Adipocyte (in vitro differentiated cells): ENCODE results near the gene ARAP1.

ENCODE experiments used
- DNase-seq: peaks from one replicate; pipeline ENCODE4 v3.0.0-alpha.2; 2015; ENCODE audit warnings: low read depth
- H3K27me3 ChIP-seq: replicated peaks from 2 replicates; pipeline ENCODE4 v1.7.0; 2013; ENCODE audit warnings: mild to moderate bottlenecking, low read length, moderate library complexity; ENCODE audit not compliant: control insufficient read depth, insufficient read depth
- H3K36me3 ChIP-seq: 2 replicates; pipeline ENCODE4 v1.7.0; 2013; ENCODE audit warnings: low read length, mild to moderate bottlenecking, moderate library complexity; ENCODE audit not compliant: control insufficient read depth, insufficient read depth, severe bottlenecking
- H3K4me1 ChIP-seq: 2 replicates; pipeline ENCODE4 v1.7.0; 2013; ENCODE audit warnings: mild to moderate bottlenecking, low read length, moderate library complexity; ENCODE audit not compliant: control insufficient read depth, insufficient read depth
- H3K4me3 ChIP-seq: 2 replicates; pipeline ENCODE4 v1.7.0; 2013; ENCODE audit warnings: mild to moderate bottlenecking, low read length, moderate library complexity
- H3K9ac ChIP-seq: 2 replicates; pipeline ENCODE4 v1.7.0; 2013; ENCODE audit warnings: mild to moderate bottlenecking, low read length, moderate library complexity
- H3K9me3 ChIP-seq: 2 replicates; pipeline ENCODE4 v1.7.0; 2013; ENCODE audit warnings: mild to moderate bottlenecking, low read length, moderate library complexity; ENCODE audit not compliant: control insufficient read depth

The ARAP1 gene

DNA sequence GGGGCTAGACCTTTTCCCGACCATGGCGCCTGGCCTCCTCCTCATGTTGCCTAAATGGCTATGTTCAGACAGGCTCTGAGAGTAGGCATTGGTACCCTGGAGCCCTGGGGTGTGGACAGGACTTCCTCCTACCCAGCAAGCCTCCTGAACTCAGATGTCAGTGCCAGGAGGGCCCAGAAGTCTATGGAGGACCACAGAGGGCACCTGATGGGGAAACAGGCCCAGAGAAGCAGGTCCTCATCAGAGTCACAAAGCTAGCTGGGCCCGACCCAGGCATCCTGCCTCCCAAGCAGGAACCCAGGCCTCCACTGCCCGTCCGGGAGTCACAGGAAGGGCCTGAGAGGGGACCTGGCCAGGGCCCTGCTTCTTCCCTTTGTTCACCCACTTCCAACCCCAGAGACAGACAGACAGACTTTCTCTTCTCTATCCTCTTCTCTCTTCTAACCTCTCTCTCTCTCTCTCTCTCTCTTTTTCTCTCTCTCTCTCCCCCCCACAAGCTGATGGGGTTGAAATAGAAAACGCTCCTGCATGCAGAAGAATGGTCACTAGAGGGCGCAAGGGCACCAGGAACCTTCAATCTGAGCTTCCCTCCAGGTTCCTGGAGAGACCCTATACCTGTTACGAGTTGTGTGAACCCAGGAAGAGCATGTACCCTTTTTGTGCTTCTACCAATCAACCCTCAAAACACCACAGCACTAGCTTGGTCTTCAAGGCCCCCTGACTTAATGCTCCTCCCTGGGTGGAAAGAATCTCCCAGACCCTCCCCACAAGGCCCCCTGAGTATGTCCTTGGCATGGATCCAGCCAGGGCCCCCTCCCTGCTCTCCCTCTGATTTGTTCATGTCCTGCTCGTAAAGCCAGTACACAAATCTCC is 27.1 kb downstream of the ARAP1 start:
- DNase-seq = peak; percentile 92
- no peak overlapping the region for H3K9ac ChIP-seq
- peaks cover 36% of the 10 kb centered on the region for H3K4me1 ChIP-seq

GRCh38 chr11:72724021-72724551 is 28.1 kb downstream of the ARAP1 start:
- Histone ChIP-seq H3K4me3 (no peak overlapping the region), H3K9ac (no peak overlapping the region), H3K27me3 (no peaks in the 10 kb centered on the region), H3K36me3 (no peaks in the 10 kb centered on the region), H3K9me3 (no peaks in the 10 kb centered on the region), H3K4me1 (peaks cover 46% of the 10 kb centered on the region)
- no peak for DNase-seq

More for the DNA sequence above, 27.1 kb downstream of the ARAP1 start:
- Histone ChIP-seq H3K27me3 (no peaks in the 10 kb centered on the region), H3K36me3 (no peaks in the 10 kb centered on the region), H3K9me3 (no peaks in the 10 kb centered on the region), H3K4me3 (no peak overlapping the region)

GRCh38 chr11:72723508-72723907 is 28.7 kb downstream of the ARAP1 start:
- H3K4me3 ChIP-seq = no peak overlapping the region
- H3K9me3 ChIP-seq = no peaks in the 10 kb centered on the region
- peaks cover 52% of the 10 kb centered on the region for H3K4me1 ChIP-seq
- H3K36me3 ChIP-seq = peaks cover 5% of the 10 kb centered on the region
- no peak for DNase-seq
- H3K27me3 ChIP-seq = no peaks in the 10 kb centered on the region
- H3K9ac ChIP-seq = no peak overlapping the region

DNA sequence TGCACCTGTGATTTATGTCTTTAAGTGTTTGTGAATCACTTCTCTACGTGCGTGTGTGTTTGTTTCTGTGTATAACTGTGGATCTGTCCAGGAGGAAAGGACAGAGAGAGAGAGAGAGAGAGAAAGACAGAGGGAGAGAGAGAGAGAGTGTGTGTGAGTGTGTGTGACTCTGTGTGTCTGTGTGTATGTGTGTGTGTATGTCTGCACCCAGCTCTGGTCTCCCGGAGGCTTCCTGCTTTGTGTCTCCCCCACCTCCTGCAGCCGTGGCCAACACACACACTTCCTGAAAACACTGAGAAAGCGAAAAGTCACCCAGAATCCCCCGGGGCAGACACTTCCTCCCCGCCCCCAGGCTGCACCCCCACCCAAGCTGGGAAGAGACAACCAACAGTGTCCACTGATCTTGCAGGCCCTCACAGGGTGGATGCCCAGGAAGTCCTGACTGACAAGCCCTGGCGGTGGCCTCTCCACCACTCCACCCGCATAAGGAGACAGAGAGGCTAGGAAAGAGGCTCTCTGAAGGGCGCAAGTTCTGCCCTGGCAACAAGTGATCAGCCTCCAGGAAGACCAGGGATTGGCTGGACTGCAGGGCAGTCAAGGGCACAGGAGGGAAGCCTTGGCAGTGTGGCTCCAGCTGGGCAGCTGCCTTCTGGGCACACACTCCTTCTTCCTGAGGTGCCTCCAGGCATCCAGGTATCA is 30.0 kb downstream of the ARAP1 start:
- H3K4me1 ChIP-seq = peaks cover 48% of the 10 kb centered on the region
- peak overlapping the region; percentile 93 for H3K4me3 ChIP-seq
- H3K9me3 ChIP-seq = no peaks in the 10 kb centered on the region
- peak; percentile 95 for DNase-seq
- H3K27me3 ChIP-seq = no peaks in the 10 kb centered on the region
- peak overlapping the region; percentile 96 for H3K9ac ChIP-seq
- H3K36me3 ChIP-seq = peaks cover 12% of the 10 kb centered on the region

GRCh38 chr11:72721689-72722049 is 30.5 kb downstream of the ARAP1 start:
- peak; percentile 52 for DNase-seq
- Histone ChIP-seq H3K9ac (peak overlapping the region; percentile 96), H3K4me3 (peak overlapping the region; percentile 93), H3K27me3 (no peaks in the 10 kb centered on the region), H3K4me1 (peaks cover 48% of the 10 kb centered on the region), H3K36me3 (peaks cover 17% of the 10 kb centered on the region), H3K9me3 (no peaks in the 10 kb centered on the region)

DNA sequence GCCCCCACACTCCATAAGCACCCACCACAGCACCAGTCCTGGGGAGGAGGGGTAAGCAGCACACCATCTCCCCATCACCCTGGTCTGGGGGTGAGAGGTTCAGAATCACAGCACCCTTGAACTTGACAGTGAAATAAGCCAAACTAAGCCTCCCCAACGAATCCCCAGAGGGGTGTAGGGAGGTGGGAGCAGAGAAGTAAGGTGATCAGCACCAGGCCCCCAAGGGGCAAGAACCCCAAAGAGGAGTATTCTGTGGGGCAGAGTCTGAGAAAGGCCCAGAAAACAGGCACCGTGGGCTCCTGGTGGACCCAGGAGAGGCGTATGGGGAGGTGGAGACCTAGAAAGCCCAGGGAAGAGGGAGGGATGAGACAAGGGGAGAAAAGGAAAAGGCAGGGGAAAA is 30.9 kb downstream of the ARAP1 start:
- Histone ChIP-seq H3K4me3 (peak overlapping the region; percentile 93), H3K9me3 (no peaks in the 10 kb centered on the region), H3K36me3 (peaks cover 21% of the 10 kb centered on the region), H3K27me3 (no peaks in the 10 kb centered on the region), H3K4me1 (peaks cover 48% of the 10 kb centered on the region), H3K9ac (peak overlapping the region; percentile 96)
- no peak for DNase-seq

DNA sequence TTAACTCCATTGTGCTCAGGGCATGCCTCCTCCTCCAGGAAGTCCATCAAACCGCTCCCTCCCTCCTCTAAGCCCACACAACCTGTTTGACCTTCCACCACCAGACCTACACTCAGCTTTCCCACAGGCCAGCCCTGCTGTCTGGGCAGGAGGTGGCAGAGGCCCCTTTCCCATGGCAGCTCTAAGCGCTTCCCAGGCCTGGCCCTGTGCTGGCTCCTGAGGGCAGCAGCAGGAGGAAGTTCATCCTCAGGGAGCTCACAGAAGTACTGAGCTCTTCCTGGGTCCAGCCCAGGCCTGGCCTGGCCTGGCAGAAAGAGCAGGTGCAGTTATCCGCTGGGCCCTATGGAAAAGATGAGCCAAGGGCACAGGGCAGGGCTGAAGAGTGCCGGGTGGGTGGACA is 31.4 kb downstream of the ARAP1 start:
- Histone ChIP-seq H3K27me3 (no peaks in the 10 kb centered on the region), H3K36me3 (peaks cover 23% of the 10 kb centered on the region), H3K9me3 (no peaks in the 10 kb centered on the region), H3K9ac (peak overlapping the region; percentile 96), H3K4me1 (peaks cover 48% of the 10 kb centered on the region), H3K4me3 (peak overlapping the region; percentile 93)
- DNase-seq = no peak

GRCh38 chr11:72720047-72720446 is 32.2 kb downstream of the ARAP1 start:
- H3K27me3 ChIP-seq = no peaks in the 10 kb centered on the region
- peak overlapping the region; percentile 93 for H3K4me3 ChIP-seq
- H3K36me3 ChIP-seq = peaks cover 23% of the 10 kb centered on the region
- H3K9ac ChIP-seq = peak overlapping the region; percentile 96
- no peaks in the 10 kb centered on the region for H3K9me3 ChIP-seq
- DNase-seq = no peak
- H3K4me1 ChIP-seq = peaks cover 48% of the 10 kb centered on the region

GRCh38 chr11:72719551-72719950 is 32.7 kb downstream of the ARAP1 start:
- Histone ChIP-seq H3K4me1 (peaks cover 48% of the 10 kb centered on the region), H3K4me3 (peak overlapping the region; percentile 93), H3K27me3 (no peaks in the 10 kb centered on the region), H3K36me3 (peaks cover 23% of the 10 kb centered on the region), H3K9ac (peak overlapping the region; percentile 96), H3K9me3 (no peaks in the 10 kb centered on the region)
- DNase-seq = no peak

DNA sequence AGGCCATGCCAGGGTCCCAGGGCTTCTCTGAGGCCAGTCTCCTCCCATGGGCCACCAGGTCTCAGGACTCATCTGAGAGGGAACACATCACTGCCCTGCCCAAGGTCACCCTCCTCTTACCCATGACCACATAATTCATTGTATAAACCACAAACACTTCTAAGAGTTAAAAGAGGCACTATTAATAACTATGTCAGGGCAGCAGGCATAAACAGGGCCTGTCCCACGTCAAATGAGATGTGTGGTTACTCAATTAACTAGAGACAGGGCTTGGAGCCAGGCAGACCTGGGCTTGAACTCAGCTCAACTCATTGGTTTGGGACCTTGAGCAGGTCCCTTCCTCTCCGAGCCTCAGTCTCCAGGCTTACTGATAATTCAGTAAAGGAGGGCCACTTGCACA is 33.1 kb downstream of the ARAP1 start:
- no peak for DNase-seq
- Histone ChIP-seq H3K27me3 (no peaks in the 10 kb centered on the region), H3K9ac (peak overlapping the region; percentile 28), H3K9me3 (no peaks in the 10 kb centered on the region), H3K4me3 (peak overlapping the region; percentile 93), H3K36me3 (peaks cover 23% of the 10 kb centered on the region), H3K4me1 (peaks cover 48% of the 10 kb centered on the region)

GRCh38 chr11:72718101-72718501 is 34.1 kb downstream of the ARAP1 start:
- H3K4me3 ChIP-seq = no peak overlapping the region
- H3K9ac ChIP-seq = no peak overlapping the region
- no peaks in the 10 kb centered on the region for H3K27me3 ChIP-seq
- no peaks in the 10 kb centered on the region for H3K9me3 ChIP-seq
- DNase-seq = no peak
- peaks cover 39% of the 10 kb centered on the region for H3K4me1 ChIP-seq
- peaks cover 23% of the 10 kb centered on the region for H3K36me3 ChIP-seq
